GM18873 (cell line): Measurements from ENCODE around the gene KDM4C.
A peak's percentile ranks its signal among the peaks of the same experiment; 100 is the strongest.
"Not testable (repeated sequence)": the region's sequence is repeated elsewhere in the genome, so short reads cannot be mapped to it uniquely, and the experiment has no call there.

Experiments
- ATAC-seq: cut with Tn5 transposase; IDR thresholded peaks from one replicate; pipeline ENCODE4 v1.9.1; 2021; ENCODE audit warnings: mild to moderate bottlenecking, moderate library complexity, moderate number of reproducible peaks; ENCODE audit not compliant: unreplicated experiment, low FRiP score

The KDM4C gene

DNA sequence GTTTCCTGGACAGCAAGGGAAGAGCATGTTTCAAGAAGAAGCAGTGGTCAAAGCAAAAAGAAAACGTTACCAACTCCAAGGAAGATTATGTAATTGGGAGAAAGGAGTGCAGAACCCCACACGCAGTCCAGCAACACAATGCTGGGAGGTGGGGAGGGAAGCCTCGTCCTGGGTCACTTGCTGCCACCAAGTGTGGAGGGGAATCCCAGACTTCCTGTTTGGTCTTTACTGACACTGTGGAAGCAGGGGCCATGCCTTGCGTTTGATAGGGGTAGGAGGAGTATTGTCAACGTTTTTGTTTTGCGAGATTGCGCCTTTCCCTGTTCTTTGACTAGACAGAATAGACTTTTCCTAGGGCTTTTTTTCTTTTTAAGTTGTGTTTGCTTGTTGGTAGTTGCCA is 421.0 kb downstream of the KDM4C start:
- peak; percentile 63 for ATAC-seq

DNA sequence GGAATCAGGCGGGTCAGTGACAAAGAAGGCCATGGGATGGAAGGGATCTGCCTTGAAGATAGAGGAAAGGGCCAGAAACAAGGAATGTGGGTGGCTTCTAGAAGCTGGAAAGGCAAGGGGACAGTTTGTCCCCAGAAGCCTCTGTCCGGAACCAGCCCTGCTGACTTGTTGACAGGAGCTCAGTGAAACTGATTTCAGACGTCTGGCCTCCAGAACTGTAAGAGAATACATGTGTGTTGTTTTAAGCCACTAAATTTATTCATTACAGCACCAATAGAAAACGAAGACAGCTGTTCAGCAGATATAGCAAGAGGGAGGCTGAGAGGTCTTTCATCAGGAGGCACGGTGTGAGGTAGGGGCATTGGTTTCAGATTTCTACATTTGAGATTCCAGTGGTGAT is 422.5 kb downstream of the KDM4C start:
- no peak for ATAC-seq

DNA sequence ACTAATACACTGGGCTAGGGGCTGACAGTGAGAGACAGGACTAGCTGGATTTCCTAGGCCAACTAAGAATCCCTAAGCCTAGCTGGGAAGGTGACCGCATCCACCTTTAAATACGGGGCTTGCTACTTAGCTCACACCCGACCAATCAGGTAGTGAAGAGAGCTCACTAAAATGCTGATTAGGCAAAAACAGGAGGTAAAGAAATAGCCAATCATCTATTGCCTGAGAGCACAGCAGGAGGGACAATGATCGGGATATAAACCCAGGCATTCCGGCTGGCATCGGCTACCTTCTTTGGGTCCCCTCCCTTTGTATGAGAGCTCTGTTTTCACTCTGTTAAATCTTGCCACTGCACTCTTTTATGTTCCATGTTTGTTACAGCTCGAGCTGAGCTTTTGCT is 425.4 kb downstream of the KDM4C start:
- ATAC-seq: not testable (repeated sequence)

GRCh38 chr9:7185612-7186011 is 427.8 kb downstream of the KDM4C start:
- no peak for ATAC-seq

DNA sequence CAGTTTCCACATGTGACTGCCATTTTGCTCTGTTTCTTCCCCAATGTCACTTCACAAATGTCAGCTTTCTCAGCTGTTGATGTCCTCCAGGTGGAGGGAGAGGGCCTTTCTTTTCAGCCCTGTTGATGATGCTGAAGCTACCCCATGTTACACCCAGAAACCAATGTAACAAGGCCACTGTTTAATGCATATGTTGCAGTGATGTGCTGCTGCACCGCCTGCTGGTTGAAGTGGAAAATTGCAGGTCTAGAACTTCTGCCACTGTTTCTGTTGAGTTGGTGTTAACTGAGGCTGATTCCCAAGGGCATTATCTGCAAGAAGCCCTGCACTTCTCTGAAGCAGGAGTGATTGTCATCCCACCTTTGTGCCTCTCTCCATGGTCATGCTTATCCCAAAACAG is 428.4 kb downstream of the KDM4C start:
- no peak for ATAC-seq

GRCh38 chr9:7192266-7192665 is 434.5 kb downstream of the KDM4C start:
- ATAC-seq: no peak

GRCh38 chr9:7195526-7195925 is 437.8 kb downstream of the KDM4C start:
- ATAC-seq: no peak

- no peak for ATAC-seq
Measured at GRCh38 chr9:7196467-7196866, 438.7 kb downstream of the KDM4C start.

DNA sequence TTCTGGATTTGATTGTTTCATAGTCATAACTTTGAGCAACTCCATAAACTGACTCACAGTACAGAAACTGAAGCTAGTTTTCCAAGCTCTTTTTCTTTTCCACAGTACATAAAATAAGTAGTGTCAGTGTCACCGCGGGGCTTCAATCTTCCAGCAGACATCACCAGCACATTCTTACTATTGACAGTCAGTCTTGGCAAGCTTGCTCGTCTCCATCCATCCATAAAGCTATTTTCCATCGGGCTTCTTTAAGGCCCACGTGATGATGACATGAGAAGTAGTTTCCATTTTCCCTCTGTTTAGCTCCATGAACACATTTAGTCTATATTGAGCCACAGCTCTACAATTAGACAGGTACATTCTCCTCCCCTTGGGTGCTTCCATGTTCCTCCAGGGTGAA is 443.4 kb downstream of the KDM4C start:
- ATAC-seq: no peak

GRCh38 chr9:7205806-7206205 is 448.0 kb downstream of the KDM4C start:
- no peak for ATAC-seq

- no peak for ATAC-seq
Measured at GRCh38 chr9:7206221-7206758, 448.5 kb downstream of the KDM4C start.

GRCh38 chr9:7209016-7209715 is 451.4 kb downstream of the KDM4C start:
- no peak for ATAC-seq

GRCh38 chr9:7209990-7210389 is 452.2 kb downstream of the KDM4C start:
- ATAC-seq: no peak

- no peak for ATAC-seq
Measured at GRCh38 chr9:7210854-7211637, 453.3 kb downstream of the KDM4C start.

DNA sequence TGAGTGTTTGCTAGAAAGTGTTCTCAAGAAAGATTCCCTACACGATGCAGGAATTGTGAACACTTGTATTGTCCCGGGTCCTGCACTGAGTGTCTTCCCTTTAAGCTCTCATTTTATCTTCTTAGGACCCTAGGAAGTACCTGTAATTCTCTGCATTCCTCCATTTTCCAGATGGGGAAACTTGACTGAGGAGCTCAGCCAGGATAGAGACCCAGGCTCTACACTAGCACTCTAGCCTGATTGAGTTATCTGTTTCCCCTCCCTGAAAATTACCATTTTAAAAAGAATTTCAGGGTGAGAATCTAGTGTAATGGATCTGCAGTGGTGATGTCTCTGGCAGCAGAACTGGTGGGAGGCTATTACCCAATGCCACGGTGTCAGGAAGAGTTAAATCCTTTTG is 453.9 kb downstream of the KDM4C start:
- ATAC-seq: no peak

- no peak for ATAC-seq
Measured at GRCh38 chr9:7212101-7212500, 454.3 kb downstream of the KDM4C start.

GRCh38 chr9:7216004-7216841 is 458.4 kb downstream of the KDM4C start:
- ATAC-seq: no peak

- no peak for ATAC-seq
Measured at GRCh38 chr9:7223981-7224380, 466.2 kb downstream of the KDM4C start.
